HFFc6 (cell line): ENCODE results near the gene ASIP. TPM values are rescaled to one million over a fixed set of nuclear protein-coding genes. Genes with fewer than 3 reads are reported as not detected.

Experiments
- DNase-seq: peaks from one replicate; pipeline ENCODE4 v3.0.0-alpha.2; 2018
- H3K27ac Mint-ChIP-seq: 2 replicates; pipeline ENCODE4 v1.8.0; 2020; ENCODE audit warnings: mild to moderate bottlenecking, mixed read lengths
- H3K27me3 Mint-ChIP-seq: 2 replicates; pipeline ENCODE4 v1.8.0; 2021; ENCODE audit warnings: mild to moderate bottlenecking, moderate library complexity, mixed read lengths; ENCODE audit not compliant: insufficient read depth
- H3K36me3 Mint-ChIP-seq: 2 replicates; pipeline ENCODE4 v1.8.0; 2021; ENCODE audit warnings: low read depth, mixed read lengths
- H3K4me1 Mint-ChIP-seq: 2 replicates; pipeline ENCODE4 v1.8.0; 2020; ENCODE audit warnings: low read depth, mixed read lengths
- H3K4me3 Mint-ChIP-seq: 2 replicates; pipeline ENCODE4 v1.8.0; 2020; ENCODE audit warnings: mild to moderate bottlenecking, moderate library complexity, mixed read lengths
- H3K9me3 Mint-ChIP-seq: 2 replicates; pipeline ENCODE4 v1.8.0; 2020; ENCODE audit warnings: mild to moderate bottlenecking, mixed read lengths
- total RNA-seq, 6 experiments: library from RNA; stranded (reverse); fragmentation: NEBNext Ultra II Directional; extraction: Animal tissue kit (Norgen Biotek cat#: 25700); gene quantifications; 2 replicates in 1 of 6; 3 replicates in 5 of 6; pipeline ENCODE4 v1.2.3, GENCODE V29; 2021
- TF ChIP-seq, protein P1 (sequence below): fragments of 200-600 bp; sonication (generic); IDR thresholded peaks from 2 replicates; pipeline ENCODE4 v1.5.0; 2021; ENCODE audit warnings: antibody characterized with exemption, mild to moderate bottlenecking

The ASIP gene
- total RNA-seq, 6 experiments from 2014 or later: not detected

DNA sequence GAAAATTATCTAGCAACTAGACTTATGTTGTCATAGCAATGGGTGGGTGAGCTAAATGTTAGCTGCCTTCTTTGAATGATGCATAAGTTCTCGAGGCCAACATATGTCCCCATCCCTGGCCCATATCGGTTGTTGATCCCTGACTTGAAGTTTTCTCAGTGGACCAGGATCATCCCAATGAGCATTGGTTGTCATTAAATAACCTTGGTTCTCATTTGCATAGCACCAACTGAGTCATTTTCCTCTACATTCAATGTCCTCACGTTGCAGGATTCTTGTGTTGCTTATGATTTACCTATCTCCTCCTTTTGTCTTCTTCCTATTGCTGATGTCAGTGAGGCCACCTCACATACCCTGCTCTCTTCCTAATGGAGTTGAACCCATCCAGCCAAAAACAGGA lies 74.0 kb downstream of the ASIP start:
- H3K36me3 Mint-ChIP-seq: peaks cover 9% of the 10 kb centered on the region; the same call in 1 of the 2 replicates
- TF ChIP-seq, protein P1, sequence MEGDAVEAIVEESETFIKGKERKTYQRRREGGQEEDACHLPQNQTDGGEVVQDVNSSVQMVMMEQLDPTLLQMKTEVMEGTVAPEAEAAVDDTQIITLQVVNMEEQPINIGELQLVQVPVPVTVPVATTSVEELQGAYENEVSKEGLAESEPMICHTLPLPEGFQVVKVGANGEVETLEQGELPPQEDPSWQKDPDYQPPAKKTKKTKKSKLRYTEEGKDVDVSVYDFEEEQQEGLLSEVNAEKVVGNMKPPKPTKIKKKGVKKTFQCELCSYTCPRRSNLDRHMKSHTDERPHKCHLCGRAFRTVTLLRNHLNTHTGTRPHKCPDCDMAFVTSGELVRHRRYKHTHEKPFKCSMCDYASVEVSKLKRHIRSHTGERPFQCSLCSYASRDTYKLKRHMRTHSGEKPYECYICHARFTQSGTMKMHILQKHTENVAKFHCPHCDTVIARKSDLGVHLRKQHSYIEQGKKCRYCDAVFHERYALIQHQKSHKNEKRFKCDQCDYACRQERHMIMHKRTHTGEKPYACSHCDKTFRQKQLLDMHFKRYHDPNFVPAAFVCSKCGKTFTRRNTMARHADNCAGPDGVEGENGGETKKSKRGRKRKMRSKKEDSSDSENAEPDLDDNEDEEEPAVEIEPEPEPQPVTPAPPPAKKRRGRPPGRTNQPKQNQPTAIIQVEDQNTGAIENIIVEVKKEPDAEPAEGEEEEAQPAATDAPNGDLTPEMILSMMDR: no peak
- peak overlapping the region; percentile 96 for H3K27ac Mint-ChIP-seq
- peaks cover 53% of the 10 kb centered on the region for H3K4me1 Mint-ChIP-seq
- no peak for DNase-seq
- H3K9me3 Mint-ChIP-seq: no peaks in the 10 kb centered on the region; the same call in 1 of the 2 replicates
- H3K27me3 Mint-ChIP-seq: peaks cover 2% of the 10 kb centered on the region; the same call in 1 of the 2 replicates
- H3K4me3 Mint-ChIP-seq: no peak overlapping the region

DNA sequence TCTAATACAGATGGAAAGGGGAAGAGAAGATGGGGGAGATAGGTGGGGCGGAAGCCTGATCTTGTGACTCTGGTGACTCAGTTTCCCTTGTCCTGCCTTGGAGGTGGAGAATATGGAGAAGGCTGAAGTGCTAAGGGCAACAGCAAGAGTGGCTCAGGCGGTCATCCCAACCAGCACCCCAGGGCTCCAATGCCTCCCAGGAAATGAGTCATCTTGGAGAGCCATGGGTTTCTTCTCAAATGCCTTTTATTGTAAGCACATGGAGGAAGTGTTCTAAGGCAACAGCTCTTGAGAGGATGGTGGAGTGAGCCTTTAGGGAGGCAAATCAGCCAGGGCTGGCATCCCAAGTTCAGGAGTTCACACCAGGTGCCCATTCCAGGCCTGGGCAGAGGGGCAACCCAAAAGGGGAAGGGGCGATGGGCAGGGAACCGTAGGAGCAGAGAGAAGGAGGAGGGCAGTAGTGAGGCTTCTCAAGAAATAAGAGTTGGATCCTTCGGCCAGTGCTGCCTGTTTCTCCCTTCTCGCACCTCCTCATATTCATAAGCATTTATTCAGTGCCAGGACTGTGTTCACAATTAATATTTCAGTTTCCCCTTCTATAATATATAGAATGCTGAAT lies 75.1 kb downstream of the ASIP start:
- peak; percentile 69 for DNase-seq
- H3K27ac Mint-ChIP-seq: peak overlapping the region; percentile 96
- H3K36me3 Mint-ChIP-seq: peaks cover 9% of the 10 kb centered on the region; the same call in 1 of the 2 replicates

More for the DNA sequence above, 75.1 kb downstream of the ASIP start:
- TF ChIP-seq, protein P1: no peak
- H3K9me3 Mint-ChIP-seq: no peaks in the 10 kb centered on the region; the same call in 1 of the 2 replicates
- peaks cover 53% of the 10 kb centered on the region for H3K4me1 Mint-ChIP-seq
- H3K27me3 Mint-ChIP-seq: peaks cover 2% of the 10 kb centered on the region; the same call in 1 of the 2 replicates
- peak overlapping the region; percentile 4; the same call in 1 of the 2 replicates for H3K4me3 Mint-ChIP-seq

Other genes starting within 250 kb of the ASIP start
- 100 to 1,000 TPM; 108 to 124 (median 118) TPM for gene RALY, start 247.5 kb upstream of the ASIP start, total RNA-seq
- 100 to 1,000 TPM in 1 of 6 experiments, 10 to 100 TPM in 5; 85.7 to 101 (median 94.5) TPM for gene EIF2S2, start 129.2 kb upstream of the ASIP start, total RNA-seq
- gene AHCY, start 61.9 kb downstream of the ASIP start, total RNA-seq: 100 to 1,000 TPM; 104 to 150 (median 109) TPM
- 10 to 100 TPM; 55.0 to 63.3 (median 59.1) TPM for gene ITCH, start 121.8 kb downstream of the ASIP start, total RNA-seq